HG03460 (cell line): ENCODE data around the gene KIAA0825.

Experiments
- ATAC-seq: cut with Tn5 transposase; IDR thresholded peaks from one replicate; pipeline ENCODE4 v1.9.1; 2021; ENCODE audit not compliant: unreplicated experiment

Gene KIAA0825

GRCh38 chr5:94517490-94518488, 100.6 kb downstream of the KIAA0825 start:
- no peak for ATAC-seq

DNA sequence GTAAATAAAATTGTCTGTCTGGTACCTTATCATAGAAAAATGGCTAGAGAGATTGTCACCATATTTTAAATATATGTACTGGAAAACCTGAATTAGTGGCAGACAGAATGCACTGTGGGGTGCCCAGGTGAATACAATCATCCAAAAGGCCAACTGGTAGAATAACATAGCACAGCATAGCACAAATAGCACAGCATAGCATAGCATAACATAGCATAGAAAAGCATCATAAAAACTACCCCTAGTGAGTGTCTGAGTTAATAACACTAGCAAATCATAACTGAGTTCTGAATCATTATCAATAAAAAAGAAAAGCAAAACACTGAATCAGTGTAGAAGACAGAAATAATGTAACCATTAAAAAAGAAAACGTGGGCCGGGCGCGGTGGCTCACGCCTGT, 102.3 kb downstream of the KIAA0825 start:
- ATAC-seq, result no peak

GRCh38 chr5:94508461-94509148, 109.8 kb downstream of the KIAA0825 start:
- ATAC-seq, result no peak

DNA sequence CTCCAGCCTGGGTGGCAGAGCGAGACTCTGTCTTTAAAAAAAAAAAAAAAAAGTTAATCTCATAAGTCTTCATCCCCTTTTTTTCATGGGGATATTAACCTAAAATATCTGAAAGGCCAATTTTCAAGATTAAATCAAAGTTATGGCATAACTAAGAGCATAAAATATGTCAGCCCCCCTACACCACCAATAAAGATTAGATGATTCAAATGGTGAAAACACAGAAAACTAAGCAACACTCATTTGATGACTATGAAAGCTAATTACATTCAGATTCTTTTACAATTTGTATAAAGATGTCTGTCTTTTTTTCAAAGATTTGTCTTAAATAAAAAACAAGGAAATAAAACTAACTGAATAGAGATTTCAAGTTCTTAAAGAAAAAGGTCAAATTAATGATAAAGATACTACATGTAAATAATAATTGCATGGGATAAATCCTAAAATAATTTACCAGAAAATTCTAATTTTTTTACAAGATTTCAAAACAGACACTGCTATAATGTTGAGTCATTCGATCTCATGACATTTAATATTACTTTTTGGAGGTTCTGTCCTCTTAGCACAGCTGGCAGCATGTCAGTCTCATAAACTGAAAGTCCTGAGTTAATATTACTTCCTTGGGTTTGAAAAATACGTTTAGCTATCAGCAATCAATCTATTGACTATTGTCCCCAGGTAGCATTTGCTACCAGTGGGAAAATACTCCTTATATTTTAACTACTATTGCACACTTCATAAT, 112.9 kb downstream of the KIAA0825 start:
- no peak for ATAC-seq

DNA sequence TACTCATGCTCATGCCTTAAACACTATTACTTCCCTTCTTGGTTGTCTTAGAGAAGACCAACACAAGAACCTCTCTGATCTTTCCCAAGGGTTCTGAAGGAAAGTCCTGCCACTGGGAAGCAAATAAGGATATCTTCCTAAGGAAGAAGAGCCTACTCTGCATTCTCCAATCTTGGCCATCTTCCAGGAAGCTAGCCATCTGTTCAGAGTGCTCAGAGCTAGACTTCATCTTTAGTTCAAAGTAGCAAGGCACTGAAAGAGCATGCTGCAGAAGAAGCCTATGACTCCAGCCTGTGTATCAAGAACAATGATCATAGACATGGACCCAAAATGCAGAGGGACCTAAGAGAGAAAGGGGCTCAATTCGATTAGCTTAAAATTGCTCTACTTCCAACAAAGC, 114.7 kb downstream of the KIAA0825 start:
- ATAC-seq, result no peak

- no peak for ATAC-seq
Observed at GRCh38 chr5:94501365-94501764, 117.0 kb downstream of the KIAA0825 start.

DNA sequence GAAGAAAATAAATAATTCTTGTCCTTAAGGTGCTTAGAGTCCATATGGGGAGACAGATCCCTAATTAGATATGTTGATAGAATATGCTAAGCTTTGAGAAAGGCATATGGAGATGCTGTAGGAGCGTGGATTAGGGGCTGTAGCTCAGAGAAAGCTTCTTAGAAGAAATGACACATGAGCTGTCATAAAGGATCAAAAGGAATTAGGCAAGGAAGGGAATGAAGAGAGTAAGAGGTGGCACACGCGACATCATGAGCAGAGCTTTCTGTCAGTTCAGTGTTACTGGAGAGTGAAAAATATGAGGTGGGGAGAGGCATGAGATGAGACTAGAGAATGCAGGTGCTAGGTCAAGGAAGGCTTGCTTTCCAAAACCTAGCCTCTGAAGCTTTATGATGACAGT, 118.6 kb downstream of the KIAA0825 start:
- no peak for ATAC-seq

GRCh38 chr5:94498199-94498598, 120.2 kb downstream of the KIAA0825 start:
- no peak for ATAC-seq

DNA sequence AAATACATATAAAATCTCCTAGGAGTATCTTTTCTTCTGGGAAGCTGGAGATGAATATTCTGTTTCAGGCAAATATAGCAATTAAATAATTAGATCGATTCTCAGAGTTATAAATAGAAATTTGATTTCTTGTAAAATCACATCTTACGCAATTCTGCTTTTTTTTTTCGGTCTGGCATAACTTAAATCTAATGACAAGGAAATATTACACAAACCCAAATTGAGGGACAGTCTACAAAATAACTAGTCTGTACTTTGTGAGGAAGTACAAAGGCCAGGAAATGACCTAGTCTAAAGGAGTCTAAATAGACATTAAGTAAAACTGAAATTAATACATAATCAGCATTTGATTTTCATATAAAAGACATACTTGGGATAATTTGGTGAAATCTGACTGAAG, 133.3 kb downstream of the KIAA0825 start:
- no peak for ATAC-seq

- no peak for ATAC-seq
Observed at GRCh38 chr5:94481059-94481458, 137.3 kb downstream of the KIAA0825 start.

DNA sequence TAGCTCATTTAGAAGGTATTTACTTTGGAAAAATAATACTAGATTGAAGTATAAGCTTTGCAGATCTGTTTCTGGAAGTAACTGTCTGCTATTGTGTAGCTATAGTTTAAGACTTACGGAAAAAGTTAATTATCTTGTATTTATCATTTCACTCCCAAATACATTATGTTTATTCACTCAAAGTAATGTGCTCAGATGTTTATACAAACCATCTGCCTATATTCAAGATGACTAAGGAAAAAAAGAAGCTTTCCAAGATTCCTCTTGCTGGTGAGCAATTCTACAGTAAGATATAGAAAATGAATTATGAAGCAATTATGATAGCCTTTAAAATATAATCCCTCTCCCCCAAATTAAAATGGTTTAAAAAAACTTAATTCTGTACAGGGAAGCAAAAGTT, 137.9 kb downstream of the KIAA0825 start:
- no peak for ATAC-seq

DNA sequence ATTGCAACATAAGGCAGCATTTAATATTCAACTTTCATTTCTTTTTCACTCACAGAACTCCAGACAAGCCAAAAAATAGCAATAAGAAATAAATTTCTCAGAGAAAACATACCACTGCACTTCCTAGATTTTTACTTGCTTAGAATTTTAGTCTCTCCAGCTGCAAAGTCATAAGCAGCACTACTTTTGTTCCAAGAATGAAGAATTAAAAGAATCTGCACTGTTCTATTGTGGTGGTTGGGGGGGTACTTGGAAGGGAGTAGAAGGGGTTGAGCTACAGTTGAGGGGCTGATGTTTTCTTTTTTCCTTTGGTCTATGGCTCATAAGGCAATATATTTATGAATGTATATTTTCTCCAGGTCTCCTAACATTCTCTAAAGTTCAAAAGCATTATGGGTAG, 144.5 kb downstream of the KIAA0825 start:
- ATAC-seq, result no peak

GRCh38 chr5:94471521-94471920, 146.9 kb downstream of the KIAA0825 start:
- ATAC-seq, result no peak

DNA sequence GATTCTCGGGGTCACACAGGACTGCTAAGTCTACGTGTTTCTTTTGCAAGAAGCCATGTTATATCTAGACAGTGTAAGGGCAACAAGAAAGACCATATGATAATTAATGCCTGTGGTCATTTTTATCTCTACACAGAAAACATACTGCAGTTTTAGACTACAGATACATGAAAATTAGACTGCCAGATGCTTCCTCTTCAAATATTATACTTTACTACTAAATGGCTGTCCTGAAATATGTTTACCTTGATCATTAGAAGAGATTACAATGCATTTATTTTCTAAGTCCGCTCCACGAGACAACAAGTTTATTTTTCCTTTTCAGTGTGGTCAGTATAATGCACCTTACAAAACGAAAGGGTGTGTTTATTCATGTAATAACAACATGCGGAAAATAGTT, 147.6 kb downstream of the KIAA0825 start:
- no peak for ATAC-seq

DNA sequence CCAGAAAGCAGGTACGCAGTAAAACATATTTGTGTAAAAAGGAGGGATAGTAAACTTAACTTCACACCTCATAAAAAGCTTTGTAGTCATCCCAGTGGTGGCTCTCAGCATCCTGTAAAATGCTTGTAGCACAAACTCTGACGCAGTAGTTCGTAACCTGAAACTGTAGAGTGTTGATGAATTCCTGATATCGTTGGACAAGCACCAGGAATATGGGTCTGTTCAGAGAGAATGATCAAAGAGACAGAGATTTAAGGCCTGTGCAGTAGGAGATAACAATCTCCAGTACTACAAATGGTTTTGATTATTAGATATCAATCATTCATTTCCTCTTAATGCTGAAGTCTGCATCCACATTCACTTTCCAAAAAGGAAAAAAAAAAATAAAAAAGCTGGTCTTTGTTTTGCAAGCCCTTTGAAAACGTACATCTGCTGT, 148.5 kb downstream of the KIAA0825 start:
- ATAC-seq, result no peak

DNA sequence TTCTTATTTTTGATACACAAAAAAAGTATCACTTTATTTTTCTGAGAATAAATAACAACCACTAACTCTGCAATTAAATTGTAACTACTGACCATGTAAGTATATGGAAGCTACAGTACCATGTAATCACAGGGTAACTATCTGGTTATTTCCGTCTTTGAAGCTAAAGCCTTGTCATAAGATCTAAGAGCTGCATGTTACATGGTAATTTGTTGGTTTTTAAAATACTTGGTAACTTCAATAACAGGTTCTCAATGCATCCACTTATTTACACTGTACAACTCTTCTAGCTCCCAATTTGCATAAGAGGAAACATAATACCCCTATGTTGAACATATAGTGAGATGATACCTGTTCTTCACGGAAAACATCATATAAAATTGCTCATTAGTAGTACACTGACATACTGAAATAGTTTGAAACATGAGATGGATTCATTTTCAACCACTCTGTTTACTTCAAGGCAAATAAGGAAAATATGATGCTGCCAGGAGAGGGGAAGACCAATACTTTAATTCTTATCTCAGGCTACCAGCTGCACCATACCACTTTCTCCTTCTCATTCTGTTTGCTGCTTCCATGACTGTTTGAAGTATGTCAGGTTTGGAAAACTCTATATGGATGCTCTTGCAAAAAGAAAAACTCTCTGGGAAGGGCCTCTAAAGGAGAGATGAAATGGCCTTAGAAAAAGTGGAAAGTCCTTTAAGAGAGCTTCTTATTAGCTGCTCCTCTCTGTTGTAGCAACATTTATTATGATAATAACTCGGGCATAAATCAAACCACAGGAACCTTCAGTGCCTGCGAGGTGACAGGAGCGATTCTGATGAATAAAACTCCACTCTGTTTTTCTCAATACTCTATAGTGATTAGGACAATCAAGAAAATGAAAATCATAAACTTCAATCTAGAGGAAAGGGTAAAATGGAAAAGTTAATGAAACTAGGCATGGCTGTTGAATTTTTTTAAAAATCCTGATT, 150.2 kb downstream of the KIAA0825 start:
- no peak for ATAC-seq

GRCh38 chr5:94467346-94467953, 151.0 kb downstream of the KIAA0825 start:
- ATAC-seq, result no peak

- no peak for ATAC-seq
Observed at GRCh38 chr5:94463739-94464138, 154.7 kb downstream of the KIAA0825 start.

- ATAC-seq, result no peak
Observed at GRCh38 chr5:94461131-94461530, 157.3 kb downstream of the KIAA0825 start.

DNA sequence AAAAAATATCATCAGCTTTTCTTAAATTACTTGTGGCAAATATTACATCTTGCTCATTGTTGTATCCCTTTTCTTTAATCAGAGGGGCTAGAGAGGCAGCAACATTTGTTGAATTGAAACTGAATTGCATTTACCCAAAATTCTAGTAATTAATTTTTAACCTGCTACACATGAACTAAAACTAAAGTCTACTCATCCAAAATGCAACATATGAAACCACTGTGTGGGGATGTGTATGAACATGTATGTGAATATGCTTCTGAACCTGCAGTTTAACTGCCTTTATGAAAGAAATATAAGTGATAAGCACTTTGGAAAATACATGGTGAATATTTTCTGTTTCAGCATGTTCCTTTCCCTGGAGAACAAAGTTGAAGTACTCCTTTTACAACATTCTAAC, 158.5 kb downstream of the KIAA0825 start:
- no peak for ATAC-seq
